Neuron (in vitro differentiated cells): ENCODE data around the gene APIP.

Experiments used
- H2AFZ ChIP-seq: one replicate; pipeline ENCODE4 v1.6.1; 2013; ENCODE audit warnings: low read depth, mild to moderate bottlenecking, inconsistent platforms, low read length, moderate library complexity
- H3K27me3 ChIP-seq: one replicate; pipeline ENCODE4 v1.6.1; 2013; ENCODE audit warnings: low read length; ENCODE audit not compliant: insufficient read depth
- H3K36me3 ChIP-seq: one replicate; pipeline ENCODE4 v1.6.1; 2013; ENCODE audit warnings: low read length; ENCODE audit not compliant: insufficient read depth
- H3K4me1 ChIP-seq: one replicate; pipeline ENCODE4 v1.6.1; 2013; ENCODE audit warnings: low read length; ENCODE audit not compliant: insufficient read depth
- H3K4me3 ChIP-seq: 2 replicates; pipeline ENCODE4 v1.5.1; 2013; ENCODE audit warnings: mild to moderate bottlenecking, low read length, moderate library complexity
- H3K9me3 ChIP-seq: one replicate; pipeline ENCODE4 v1.6.1; 2013; ENCODE audit warnings: low read length

APIP gene

DNA sequence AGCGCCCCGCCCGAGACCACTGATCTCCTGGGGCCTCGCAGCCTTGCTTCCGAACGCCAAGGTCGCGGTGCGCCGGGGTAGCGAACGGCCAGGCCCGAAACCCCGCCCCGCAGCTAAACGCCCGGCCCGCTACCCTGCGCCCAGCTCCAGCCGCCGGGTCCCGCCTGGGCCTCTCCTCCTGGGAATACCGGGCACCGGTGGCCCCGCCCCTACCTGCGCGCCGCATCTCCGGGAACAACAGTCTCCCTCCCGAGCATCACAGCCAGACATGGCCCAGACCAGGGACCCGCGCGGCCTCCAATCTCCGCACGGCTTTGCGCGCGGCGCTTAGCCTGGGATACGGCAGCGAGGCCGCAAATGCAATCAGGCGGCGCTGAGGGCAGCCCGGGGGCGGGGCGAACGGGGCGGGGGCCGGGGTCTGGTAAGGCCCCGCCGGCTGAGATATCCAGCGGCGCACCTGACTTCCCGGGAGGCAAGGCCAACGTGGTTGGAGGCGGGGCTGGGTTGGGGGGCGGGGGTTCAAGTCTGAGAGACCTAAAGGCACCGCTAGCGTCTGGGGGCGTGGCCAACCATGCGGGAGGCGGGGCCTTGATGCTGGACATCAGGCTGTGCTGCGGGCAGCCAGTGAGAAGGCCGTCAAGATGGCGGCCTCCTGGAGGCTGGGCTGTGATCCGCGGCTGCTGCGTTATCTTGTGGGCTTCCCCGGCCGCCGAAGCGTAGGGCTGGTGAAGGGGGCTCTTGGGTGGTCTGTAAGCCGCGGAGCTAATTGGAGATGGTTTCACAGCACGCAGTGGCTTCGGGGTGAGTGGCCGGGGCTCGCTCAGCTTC, at the start of gene APIP, which contains the start of gene PDHX:
Gene APIP, minus strand, starts transcription at position 365 of the 828 bp plus-strand sequence. Its CDS starts 95 bp downstream, at position 270.
Gene PDHX, plus strand, starts transcription at position 604 of the 828 bp plus-strand sequence. Its CDS starts 38 bp downstream, at position 642.
- no peaks in the 10 kb centered on the region for H3K27me3 ChIP-seq
- peaks cover 12% of the 10 kb centered on the region for H3K4me1 ChIP-seq
- peaks cover 10% of the 10 kb centered on the region for H3K36me3 ChIP-seq
- H3K4me3 ChIP-seq = peak within 1 kb of the TSS; percentile 76
- H2AFZ ChIP-seq = peak within 1 kb of the TSS; percentile 32
- H3K9me3 ChIP-seq = peaks cover 2% of the 10 kb centered on the region

GRCh38 chr11:34964610-34965331, 48.6 kb upstream of the APIP start:
- Histone ChIP-seq H3K9me3 (peaks cover 3% of the 10 kb centered on the region), H3K36me3 (peaks cover 48% of the 10 kb centered on the region), H3K4me1 (no peaks in the 10 kb centered on the region), H3K4me3 (no peak overlapping the region), H3K27me3 (no peaks in the 10 kb centered on the region), H2AFZ (no peak overlapping the region)

DNA sequence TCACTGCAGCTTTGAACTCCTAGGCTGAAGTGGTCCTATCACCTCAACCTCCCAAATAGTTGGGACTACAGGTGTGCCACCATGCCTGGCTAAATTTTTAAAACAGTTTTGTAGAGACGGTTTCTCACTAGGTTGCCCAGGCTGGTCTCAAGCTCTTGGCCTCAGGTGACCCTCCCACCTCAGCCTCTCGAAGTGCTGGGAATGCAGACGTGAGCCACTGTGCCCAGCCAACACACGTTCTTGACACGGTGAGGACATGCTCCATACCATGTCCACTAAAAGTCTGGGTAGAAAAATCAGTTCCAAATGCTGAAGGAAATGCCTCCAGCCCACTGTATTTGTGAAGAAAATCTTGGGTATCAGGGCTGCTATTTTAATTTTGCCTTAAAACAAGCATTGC, 47.2 kb upstream of the APIP start:
- Histone ChIP-seq H3K4me1 (no peaks in the 10 kb centered on the region), H3K36me3 (peaks cover 44% of the 10 kb centered on the region), H3K4me3 (no peak overlapping the region), H2AFZ (no peak overlapping the region), H3K9me3 (peaks cover 3% of the 10 kb centered on the region), H3K27me3 (no peaks in the 10 kb centered on the region)

DNA sequence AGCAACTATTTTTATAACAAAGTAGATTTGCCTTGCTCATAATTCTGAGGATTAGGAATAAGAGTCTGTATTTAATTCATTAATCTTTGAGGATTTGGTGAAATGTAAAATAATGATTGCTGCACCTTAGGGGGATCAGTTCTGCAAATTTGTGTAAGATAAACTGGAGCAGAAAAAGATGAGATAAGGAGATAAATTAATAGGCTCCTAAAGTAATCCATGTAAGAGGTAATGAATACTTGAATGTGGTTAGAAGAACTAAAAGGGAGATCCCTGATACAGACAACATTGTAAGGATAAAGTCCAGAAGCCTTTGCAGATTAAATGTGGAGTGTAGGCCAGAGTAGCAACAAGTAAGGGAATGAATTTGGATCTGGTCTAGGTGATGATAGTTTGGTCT, 45.9 kb upstream of the APIP start:
- no peaks in the 10 kb centered on the region for H3K4me1 ChIP-seq
- peaks cover 39% of the 10 kb centered on the region for H3K36me3 ChIP-seq
- H3K27me3 ChIP-seq = no peaks in the 10 kb centered on the region
- no peak overlapping the region for H2AFZ ChIP-seq
- no peak overlapping the region for H3K4me3 ChIP-seq
- H3K9me3 ChIP-seq = peaks cover 3% of the 10 kb centered on the region

- peaks cover 34% of the 10 kb centered on the region for H3K36me3 ChIP-seq
Observed at GRCh38 chr11:34960277-34960676, 44.1 kb upstream of the APIP start.

DNA sequence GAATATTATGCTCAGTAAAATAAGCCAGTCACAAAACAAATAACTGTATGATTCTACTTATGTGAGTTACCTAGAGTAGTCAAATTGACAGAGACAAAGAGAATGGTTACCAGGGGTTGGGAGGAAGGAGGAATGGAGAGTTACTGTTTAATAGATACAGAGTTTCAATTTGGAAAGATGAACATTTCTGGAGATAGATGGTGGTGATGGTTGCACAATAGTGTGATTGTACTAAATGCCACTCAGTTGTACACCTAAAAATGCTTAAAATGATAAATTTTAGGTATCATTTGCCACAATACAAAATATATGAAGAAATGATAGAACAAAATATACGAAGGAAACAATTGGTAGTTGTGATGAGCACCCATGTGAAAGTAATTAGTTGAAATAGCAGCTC, 43.6 kb upstream of the APIP start:
- Histone ChIP-seq H2AFZ (no peak overlapping the region), H3K9me3 (no peaks in the 10 kb centered on the region), H3K4me1 (no peaks in the 10 kb centered on the region), H3K36me3 (peaks cover 30% of the 10 kb centered on the region), H3K4me3 (no peak overlapping the region), H3K27me3 (no peaks in the 10 kb centered on the region)

More at GRCh38 chr11:34960277-34960676, 44.1 kb upstream of the APIP start:
- no peak overlapping the region for H3K4me3 ChIP-seq
- H3K27me3 ChIP-seq = no peaks in the 10 kb centered on the region
- no peak overlapping the region for H2AFZ ChIP-seq
- peaks cover 2% of the 10 kb centered on the region for H3K9me3 ChIP-seq
- H3K4me1 ChIP-seq = no peaks in the 10 kb centered on the region

DNA sequence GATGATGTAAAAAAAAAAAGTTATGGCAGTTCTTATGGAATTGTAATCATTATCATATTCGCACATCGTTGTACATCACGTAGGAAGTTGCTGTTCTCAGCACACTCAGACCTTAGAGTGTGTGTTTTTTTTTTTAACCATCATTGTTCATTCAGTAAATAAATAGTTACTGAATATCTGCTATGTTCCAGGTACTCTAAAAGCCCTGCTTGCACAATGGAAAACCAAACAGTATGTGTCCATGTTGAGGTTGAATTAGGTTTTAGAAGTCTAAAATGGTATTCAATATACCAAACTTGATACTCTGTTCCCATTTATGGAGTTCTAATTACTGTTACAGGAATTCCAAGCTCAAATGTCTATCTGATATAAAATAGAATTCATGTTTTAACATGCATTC, 41.4 kb upstream of the APIP start:
- no peak overlapping the region for H2AFZ ChIP-seq
- no peaks in the 10 kb centered on the region for H3K4me1 ChIP-seq
- no peaks in the 10 kb centered on the region for H3K27me3 ChIP-seq
- no peaks in the 10 kb centered on the region for H3K9me3 ChIP-seq
- peaks cover 23% of the 10 kb centered on the region for H3K36me3 ChIP-seq
- no peak overlapping the region for H3K4me3 ChIP-seq

- H3K4me1 ChIP-seq = no peaks in the 10 kb centered on the region
- no peak overlapping the region for H3K4me3 ChIP-seq
- peaks cover 23% of the 10 kb centered on the region for H3K36me3 ChIP-seq
- H3K27me3 ChIP-seq = no peaks in the 10 kb centered on the region
- no peaks in the 10 kb centered on the region for H3K9me3 ChIP-seq
- no peak overlapping the region for H2AFZ ChIP-seq
Observed at GRCh38 chr11:34957206-34957605, 41.0 kb upstream of the APIP start.

DNA sequence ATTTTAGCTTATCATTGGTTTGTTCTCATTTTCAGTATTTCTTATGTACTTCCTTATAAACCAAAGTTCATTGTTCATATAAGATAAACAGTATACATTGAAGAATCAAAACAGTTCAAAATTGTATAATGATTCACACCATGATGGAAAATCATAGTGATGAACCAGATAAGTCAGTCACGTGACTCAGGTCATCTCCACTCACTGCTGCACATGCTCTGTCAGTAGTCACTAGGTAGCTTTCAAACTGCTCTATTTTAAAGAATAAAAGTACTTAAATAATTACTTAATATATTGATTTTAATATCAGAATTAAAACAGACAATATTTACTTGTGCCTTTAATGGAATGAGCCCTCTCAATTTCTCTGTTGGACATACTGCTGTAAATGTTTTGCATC, 37.8 kb upstream of the APIP start:
- Histone ChIP-seq H3K9me3 (no peaks in the 10 kb centered on the region), H3K27me3 (no peaks in the 10 kb centered on the region), H2AFZ (no peak overlapping the region), H3K4me1 (no peaks in the 10 kb centered on the region), H3K36me3 (peaks cover 7% of the 10 kb centered on the region), H3K4me3 (no peak overlapping the region)

GRCh38 chr11:34948696-34949095, 32.5 kb upstream of the APIP start:
- H3K4me3 ChIP-seq = no peak overlapping the region
- H3K9me3 ChIP-seq = no peaks in the 10 kb centered on the region
- no peaks in the 10 kb centered on the region for H3K4me1 ChIP-seq
- no peak overlapping the region for H2AFZ ChIP-seq
- no peaks in the 10 kb centered on the region for H3K27me3 ChIP-seq
- H3K36me3 ChIP-seq = peaks cover 9% of the 10 kb centered on the region

- Histone ChIP-seq H3K9me3 (no peaks in the 10 kb centered on the region), H3K4me3 (no peak overlapping the region), H3K4me1 (no peaks in the 10 kb centered on the region), H3K36me3 (peaks cover 12% of the 10 kb centered on the region), H2AFZ (no peak overlapping the region), H3K27me3 (no peaks in the 10 kb centered on the region)
Observed at GRCh38 chr11:34944692-34945091, 28.5 kb upstream of the APIP start.

DNA sequence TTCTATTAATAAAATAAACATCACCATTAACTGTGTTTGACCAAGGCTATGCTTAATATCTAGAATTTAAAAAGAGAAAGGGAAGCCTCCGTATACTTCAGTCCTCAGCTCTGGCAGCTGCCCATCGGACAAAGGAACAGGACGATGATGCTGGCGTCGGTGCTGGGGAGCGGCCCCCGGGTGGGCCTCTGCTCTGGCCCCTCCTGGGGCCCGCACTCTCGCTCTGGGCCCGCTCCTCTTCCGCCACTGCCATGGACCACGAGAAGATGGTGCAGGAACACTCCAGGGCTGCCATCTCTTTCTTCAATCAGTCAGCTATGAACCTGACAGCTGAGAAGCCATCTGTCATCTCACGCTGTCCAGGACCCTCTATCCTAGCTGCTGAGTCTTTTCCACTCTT, 25.5 kb upstream of the APIP start:
- H3K9me3 ChIP-seq = no peaks in the 10 kb centered on the region

DNA sequence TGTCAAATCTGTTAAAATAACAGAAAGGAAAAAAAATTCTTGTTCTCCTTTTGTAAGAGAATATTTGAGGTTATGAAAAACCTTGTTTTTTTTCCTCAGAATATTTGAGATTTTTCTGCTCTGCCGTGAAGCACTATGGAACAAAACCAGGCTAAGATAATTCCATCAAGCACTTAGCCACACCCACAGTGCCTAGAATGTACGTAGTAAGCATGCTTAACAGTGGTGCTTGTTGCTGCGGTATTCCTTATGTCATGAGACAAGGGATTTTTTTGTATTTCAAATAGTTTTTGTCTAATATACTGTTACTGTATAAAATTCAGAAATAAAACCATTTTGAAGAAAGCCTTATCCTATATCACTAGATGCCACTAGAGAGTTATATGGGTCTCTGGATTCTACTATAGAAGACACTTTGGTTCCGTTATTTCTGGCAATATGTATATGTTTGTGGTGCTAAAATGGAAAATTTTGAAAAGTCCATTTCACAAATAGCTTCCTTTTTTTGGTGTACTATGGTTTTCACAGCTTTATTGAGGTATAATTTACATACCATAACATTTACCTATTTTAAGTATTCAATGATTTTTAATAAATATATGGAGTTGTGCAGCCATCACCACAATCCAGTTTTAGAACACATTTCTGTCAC, 24.0 kb upstream of the APIP start:
- Histone ChIP-seq H2AFZ (no peak overlapping the region), H3K4me3 (no peak overlapping the region), H3K36me3 (peaks cover 13% of the 10 kb centered on the region), H3K4me1 (no peaks in the 10 kb centered on the region), H3K9me3 (no peaks in the 10 kb centered on the region), H3K27me3 (no peaks in the 10 kb centered on the region)

More for the DNA sequence above, 25.5 kb upstream of the APIP start:
- Histone ChIP-seq H3K27me3 (no peaks in the 10 kb centered on the region), H3K36me3 (peaks cover 5% of the 10 kb centered on the region), H3K4me3 (no peak overlapping the region), H3K4me1 (no peaks in the 10 kb centered on the region), H2AFZ (no peak overlapping the region)
